T-cell (primary cell): ENCODE measurements around the gene VPS13D. TPM values are rescaled to one million over a fixed set of nuclear protein-coding genes. Genes with fewer than 3 reads are reported as not detected.
A peak's percentile ranks its signal among the peaks of the same experiment; 100 is the strongest.

Experiments
- ATAC-seq, 4 experiments: fragments of 200-7000 bp in 3 of 4; fragments of 150-1000 bp in 1 of 4; cut with Tn5 transposase; replicated peaks in 1 of 4; 1 replicate in 3 of 4; 2 replicates in 1 of 4; pipeline ENCODE4 v1.10.0; 2021; ENCODE audit warnings: moderate library complexity in 3 of 4, mild to moderate bottlenecking in 2 of 4, moderate number of reproducible peaks in 1 of 4
- CTCF ChIA-PET, 2 donors: fragments of 300-600 bp; sonication (Branson Sonifier 250); formaldehyde crosslinking; loops; one replicate each; lab custom pipeline; 2022; ENCODE audit warnings: antibody characterized with exemption in 2 of 2; lab: Charles Lee
- POLR2A ChIA-PET, 2 donors: fragments of 300-600 bp; sonication (Branson Sonifier 250); formaldehyde crosslinking; loops; one replicate each; lab custom pipeline; 2022; ENCODE audit warnings: antibody characterized with exemption in 2 of 2; lab: Charles Lee
- DNase-seq, 35 experiments: peaks; one replicate each; pipeline versions ENCODE4 v3.0.0 to v3.0.0-alpha.2; 2013 to 2023
- H3K27ac ChIP-seq: one replicate; pipeline ENCODE4 v1.5.1; 2013; ENCODE audit warnings: low read length
- H3K27me3 ChIP-seq, 2 experiments: replicated peaks in 1 of 2; 1 replicate in 1 of 2; 2 replicates in 1 of 2; pipeline versions ENCODE4 v1.6.1 to v1.7.0; 2013; ENCODE audit warnings: low read length in 1 of 2, mixed read lengths in 1 of 2; ENCODE audit not compliant: control insufficient read depth in 2 of 2, insufficient read depth in 2 of 2; ENCODE audit errors: extremely low read depth in 1 of 2
- H3K36me3 ChIP-seq, 2 donors: 1 replicate in 1 of 2; 2 replicates in 1 of 2; pipeline versions ENCODE4 v1.6.1 to v1.7.0; 2013; ENCODE audit warnings: low read length in 1 of 2; ENCODE audit not compliant: control insufficient read depth in 2 of 2, insufficient read depth in 1 of 2; ENCODE audit errors: extremely low read depth in 1 of 2
- H3K4me1 ChIP-seq, 2 experiments: 1 replicate in 1 of 2; 2 replicates in 1 of 2; pipeline versions ENCODE4 v1.6.1 to v1.7.0; 2013; ENCODE audit warnings: low read length in 2 of 2, mixed read lengths in 1 of 2; ENCODE audit not compliant: insufficient read depth in 2 of 2, control insufficient read depth in 1 of 2; ENCODE audit errors: extremely low read depth in 1 of 2
- H3K4me3 ChIP-seq, 2 donors: 1 replicate in 1 of 2; 2 replicates in 1 of 2; pipeline versions ENCODE4 v1.5.1 to v1.7.0; 2013; ENCODE audit warnings: mild to moderate bottlenecking in 2 of 2, low read length in 1 of 2, moderate library complexity in 1 of 2; ENCODE audit not compliant: control insufficient read depth in 1 of 2; ENCODE audit errors: extremely low read depth in 1 of 2
- H3K9me3 ChIP-seq: 2 replicates; pipeline ENCODE4 v1.7.0; 2013
- H3K27ac Mint-ChIP-seq, 2 donors: one replicate each; pipeline ENCODE4 v1.8.0; 2020 to 2021; ENCODE audit warnings: mild to moderate bottlenecking in 2 of 2, mixed read lengths in 2 of 2
- H3K27me3 Mint-ChIP-seq, 2 donors: one replicate each; pipeline ENCODE4 v1.8.0; 2021 to 2022; ENCODE audit warnings: mixed read lengths in 2 of 2
- H3K36me3 Mint-ChIP-seq: one replicate; pipeline ENCODE4 v1.8.0; 2021; ENCODE audit warnings: mixed read lengths
- H3K4me1 Mint-ChIP-seq, 3 donors: one replicate each; pipeline ENCODE4 v1.8.0; 2020 to 2022; ENCODE audit warnings: mixed read lengths in 3 of 3, mild to moderate bottlenecking in 1 of 3
- H3K4me3 Mint-ChIP-seq, 3 donors: one replicate each; pipeline ENCODE4 v1.8.0; 2020 to 2022; ENCODE audit warnings: mild to moderate bottlenecking in 3 of 3, mixed read lengths in 3 of 3, moderate library complexity in 3 of 3
- H3K9me3 Mint-ChIP-seq, 3 donors: one replicate each; pipeline ENCODE4 v1.8.0; 2020 to 2022; ENCODE audit warnings: mixed read lengths in 3 of 3
- WGBS: methylation state at CpG from one replicate; pipeline ENCODE4 v1.1.5; 2013; ENCODE audit warnings: missing lambda C conversion rate; ENCODE audit not compliant: insufficient coverage; 5-methylcytosine and 5-hydroxymethylcytosine counted together
- total RNA-seq, 35 experiments: library from RNA in 6 of 35; stranded (reverse) in 6 of 35; fragments of 120-200 nt in 1 of 35; gene quantifications; one replicate each; pipeline versions ENCODE4 v1.2.1 to v1.2.4 and lab custom pipeline; 2013 to 2026

The VPS13D gene
- total RNA-seq, 5 donors from 2014 or later (not counting 1 experiment from before 2014, with no cell fraction given): 73.5 to 85.9 (median 75.8) TPM

DNA sequence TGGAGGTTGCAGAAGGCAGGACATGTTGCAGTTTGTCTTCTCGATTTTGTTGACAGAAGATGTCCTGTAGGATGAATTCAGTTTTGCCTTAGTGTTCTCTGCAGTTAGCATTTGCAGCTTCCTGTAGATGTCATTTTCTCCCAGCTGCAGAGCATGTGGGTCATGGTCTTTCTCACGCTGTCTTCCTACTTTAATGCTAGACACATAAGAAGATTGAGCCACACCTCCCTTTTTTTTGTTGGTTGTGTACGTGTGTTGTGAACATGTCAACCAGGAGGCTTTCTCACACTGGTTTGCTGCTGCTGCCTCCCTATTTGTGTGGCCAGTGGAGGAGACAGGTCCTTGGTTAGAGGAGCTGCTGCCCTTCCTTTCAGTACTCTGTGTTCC is 110.7 kb downstream of the VPS13D start:
- H3K4me3 ChIP-seq: no peak overlapping the region
- H3K36me3 ChIP-seq: peaks cover 2 to 44% of the 10 kb centered on the region in 2 donors
- WGBS: 14% methylated on average over 1 of the region's 3 CpGs
- H3K4me1 ChIP-seq: peaks cover 23 to 34% of the 10 kb centered on the region in 2 experiments
- Mint-ChIP-seq H3K9me3 (no peaks in the 10 kb centered on the region), H3K27me3 (no peaks in the 10 kb centered on the region), H3K27ac (peak overlapping the region; percentile 51 to 76), H3K36me3 (peaks cover 39% of the 10 kb centered on the region), H3K4me1 (peaks cover 53 to 57% (median 56%) of the 10 kb centered on the region in 3 donors), H3K4me3 (no peak overlapping the region)
- no peaks in the 10 kb centered on the region for H3K27me3 ChIP-seq
- ChIA-PET CTCF (no interaction called here), POLR2A (interaction anchor here in 1 of 2 donors (0.5 kb wide), 1 partner anchor 267 kb away, joined by 4 read pairs; no protein-coding TSS in a partner anchor)
- H3K27ac ChIP-seq: no peak overlapping the region
- no peak for ATAC-seq
- H3K9me3 ChIP-seq: no peaks in the 10 kb centered on the region
- DNase-seq: peak in 1 of 35 experiments; percentile 7

DNA sequence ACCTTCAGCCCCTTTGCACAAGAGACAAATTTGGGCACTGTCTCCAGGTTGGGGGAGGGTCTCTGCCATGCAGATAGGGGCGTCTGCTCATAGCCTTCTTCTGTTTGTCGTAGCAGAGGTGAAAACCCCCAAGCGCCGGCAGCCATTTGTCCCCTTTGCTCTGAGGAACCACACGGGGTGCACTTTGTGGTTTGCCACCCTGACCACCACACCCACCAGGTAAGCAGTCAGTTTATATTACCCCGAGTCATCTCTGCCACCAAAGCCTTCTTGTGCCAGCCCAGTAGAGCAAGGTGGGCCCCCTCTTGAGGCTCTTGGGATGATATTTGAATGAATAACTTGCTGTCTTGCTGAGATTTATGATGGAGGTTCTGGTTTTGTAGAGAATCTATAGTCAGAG is 111.8 kb downstream of the VPS13D start:
- Mint-ChIP-seq H3K9me3 (no peaks in the 10 kb centered on the region), H3K36me3 (peaks cover 37% of the 10 kb centered on the region), H3K27ac (peak overlapping the region; percentile 48 to 67), H3K4me1 (peaks cover 64 to 68% (median 67%) of the 10 kb centered on the region in 3 donors), H3K4me3 (no peak overlapping the region), H3K27me3 (no peaks in the 10 kb centered on the region)
- DNase-seq (peak in 3 of 35 experiments; percentile 6 to 17 (median 8)), ATAC-seq (no peak)
- 45% methylated on average over 4 of the region's 6 CpGs for WGBS
- ChIA-PET CTCF (no interaction called here), POLR2A (no interaction called here)
- Histone ChIP-seq H3K27ac (no peak overlapping the region), H3K4me1 (peaks cover 28 to 42% of the 10 kb centered on the region in 2 experiments), H3K36me3 (peaks cover 2 to 37% of the 10 kb centered on the region in 2 donors), H3K4me3 (no peak overlapping the region), H3K27me3 (no peaks in the 10 kb centered on the region), H3K9me3 (no peaks in the 10 kb centered on the region)

DNA sequence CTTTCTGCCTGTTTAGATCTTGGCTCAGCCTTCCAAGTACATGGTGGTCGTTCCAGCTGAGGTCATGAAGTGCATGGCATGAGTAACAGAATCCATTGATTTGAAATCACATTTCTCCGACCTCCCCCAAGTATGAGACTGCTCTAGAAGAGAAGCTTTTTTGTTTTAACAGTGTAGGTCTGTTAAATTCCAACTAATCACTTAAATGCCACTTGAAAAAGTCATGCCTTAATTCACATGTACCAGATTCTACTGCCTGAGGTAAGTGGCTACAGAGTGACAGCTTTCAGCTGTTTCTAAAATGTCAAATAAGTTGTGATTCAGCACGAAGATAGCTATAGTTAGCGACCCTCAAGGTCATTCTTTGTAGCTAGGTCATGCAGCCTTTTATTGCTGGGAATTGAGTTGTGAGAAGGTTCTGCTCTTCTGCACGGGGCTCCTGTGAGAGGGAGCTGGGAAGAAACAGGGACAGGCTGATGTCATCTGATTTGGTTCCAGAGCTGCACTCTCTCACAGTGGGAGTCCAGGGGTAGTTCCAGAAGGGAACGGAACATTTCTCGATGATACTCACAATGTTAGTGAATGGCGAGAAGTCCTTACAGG is 112.7 kb downstream of the VPS13D start:
- peaks cover 34% of the 10 kb centered on the region for H3K36me3 Mint-ChIP-seq
- ChIA-PET POLR2A (no interaction called here), CTCF (interaction anchor here in 1 of 2 donors (0.6 to 1.0 kb wide), 2 partner anchors 114 to 276 kb away, joined by 3 read pairs; no protein-coding TSS in a partner anchor)
- WGBS: 94% methylated on average over 5 of the region's 8 CpGs
- DNase-seq (no peak), ATAC-seq (no peak)
- peak overlapping the region; percentile 48 to 82 for H3K27ac Mint-ChIP-seq
- no peak overlapping the region for H3K4me3 Mint-ChIP-seq
- H3K27me3 ChIP-seq: no peaks in the 10 kb centered on the region
- no peak overlapping the region for H3K27ac ChIP-seq
- peaks cover 28 to 42% of the 10 kb centered on the region in 2 experiments for H3K4me1 ChIP-seq
- H3K36me3 ChIP-seq: peaks cover 2 to 38% of the 10 kb centered on the region in 2 donors
- H3K27me3 Mint-ChIP-seq: no peaks in the 10 kb centered on the region
- no peaks in the 10 kb centered on the region for H3K9me3 Mint-ChIP-seq
- H3K4me3 ChIP-seq: no peak overlapping the region
- peaks cover 65 to 70% (median 70%) of the 10 kb centered on the region in 3 donors for H3K4me1 Mint-ChIP-seq
- no peaks in the 10 kb centered on the region for H3K9me3 ChIP-seq

DNA sequence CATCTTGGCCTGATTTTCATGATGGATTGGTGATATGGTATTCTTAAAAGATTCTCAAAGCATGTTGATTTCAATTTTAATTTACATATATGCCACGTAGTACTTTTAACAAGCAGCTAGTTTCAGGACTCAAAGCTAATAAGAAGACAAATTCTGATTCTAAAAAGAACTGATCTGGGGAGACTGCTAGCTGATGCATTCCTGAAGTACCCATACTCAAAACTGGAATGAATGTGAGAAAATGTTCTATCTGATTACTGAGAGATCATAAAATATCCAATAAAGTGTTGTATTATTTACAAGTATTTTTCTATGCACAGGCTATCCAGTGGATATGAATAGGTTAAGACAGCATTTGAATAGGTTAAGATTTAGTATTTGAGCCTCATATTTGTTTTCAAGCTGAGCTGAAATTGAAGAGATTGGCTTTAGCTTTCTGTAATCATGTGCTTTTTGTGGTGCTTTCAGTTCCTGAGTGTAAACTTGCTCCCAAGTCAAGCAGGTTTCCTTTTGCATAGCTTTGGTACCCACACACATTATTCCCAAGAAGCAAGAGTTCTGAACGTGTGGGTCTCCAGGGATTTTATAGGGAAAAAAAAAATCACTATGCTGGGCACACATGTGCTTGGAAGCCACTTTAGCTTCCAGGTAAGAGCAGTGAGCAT is 114.1 kb downstream of the VPS13D start:
- H3K4me3 Mint-ChIP-seq: peak overlapping the region in 1 of 3 donors; percentile 68
- no peaks in the 10 kb centered on the region for H3K9me3 Mint-ChIP-seq
- WGBS: no CpG with 5 or more reads among the region's 2 CpGs
- no peak for DNase-seq
- peaks cover 35% of the 10 kb centered on the region for H3K36me3 Mint-ChIP-seq
- H3K27ac ChIP-seq: peak overlapping the region; percentile 64
- peaks cover 65 to 71% (median 70%) of the 10 kb centered on the region in 3 donors for H3K4me1 Mint-ChIP-seq
- ChIA-PET CTCF (interaction anchor here in 1 of 2 donors (1.0 kb wide), 1 partner anchor 315 kb away, joined by 3 read pairs; no protein-coding TSS in a partner anchor), POLR2A (interaction anchor here (0.5 to 0.8 kb wide), 2 partner anchors 37 to 53 kb away, joined by 3 read pairs; no protein-coding TSS in a partner anchor)
- no peaks in the 10 kb centered on the region for H3K27me3 Mint-ChIP-seq
- peaks cover 28 to 42% of the 10 kb centered on the region in 2 experiments for H3K4me1 ChIP-seq
- ATAC-seq: no peak
- H3K9me3 ChIP-seq: no peaks in the 10 kb centered on the region
- peaks cover 2 to 37% of the 10 kb centered on the region in 2 donors for H3K36me3 ChIP-seq
- H3K27me3 ChIP-seq: no peaks in the 10 kb centered on the region
- H3K4me3 ChIP-seq: no peak overlapping the region
- H3K27ac Mint-ChIP-seq: peak overlapping the region; percentile 50 to 98

DNA sequence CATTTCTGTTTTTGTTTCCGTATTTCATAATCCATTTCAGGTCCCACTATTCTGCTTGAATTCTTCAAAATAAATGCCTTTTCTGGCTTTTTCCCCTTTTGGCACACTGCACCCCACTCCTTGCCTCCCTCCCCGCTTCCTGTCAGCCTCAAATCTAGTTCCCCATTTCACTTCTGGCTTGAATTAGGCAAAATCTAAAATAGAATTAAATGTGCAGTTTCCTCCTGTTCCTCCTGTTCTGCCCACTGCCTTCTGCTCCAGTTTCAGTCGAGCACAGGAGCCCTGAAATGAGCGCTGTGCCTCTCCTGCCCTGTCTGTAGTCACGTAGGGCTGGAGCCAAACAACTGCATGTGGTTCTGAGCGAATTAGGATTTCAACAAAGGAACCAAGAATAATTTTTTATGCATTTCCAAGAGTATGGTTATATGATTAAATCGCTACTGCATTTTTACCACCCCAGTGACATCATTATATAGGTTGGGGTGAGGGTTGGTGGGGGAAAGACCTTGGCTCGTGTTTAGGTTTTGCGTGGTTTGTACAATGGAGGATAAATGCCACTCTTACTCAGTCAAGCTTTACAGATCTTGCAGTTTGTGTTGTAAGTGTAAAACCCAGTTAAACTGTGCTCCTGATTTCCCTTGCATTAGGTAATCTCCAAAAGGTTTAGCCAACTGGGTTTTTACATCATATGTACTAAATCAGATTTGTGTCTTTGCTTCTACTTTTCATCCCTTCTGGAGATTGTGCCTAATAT is 114.9 kb downstream of the VPS13D start:
- ChIA-PET POLR2A (no interaction called here), CTCF (interaction anchor here in 1 of 2 donors (1.0 kb wide), 1 partner anchor 265 kb away, joined by 3 read pairs; no protein-coding TSS in a partner anchor)
- ATAC-seq (peak; percentile 41 to 56 (median 49)), DNase-seq (peak in 4 of 35 experiments; percentile 6 to 21 (median 12))
- H3K4me3 Mint-ChIP-seq: peak overlapping the region; percentile 66 to 73 (median 68)
- H3K27me3 ChIP-seq: no peaks in the 10 kb centered on the region
- peaks cover 28 to 39% of the 10 kb centered on the region in 2 experiments for H3K4me1 ChIP-seq
- no peaks in the 10 kb centered on the region for H3K27me3 Mint-ChIP-seq
- H3K27ac Mint-ChIP-seq: peak overlapping the region; percentile 98
- H3K4me1 Mint-ChIP-seq: peaks cover 62 to 64% (median 63%) of the 10 kb centered on the region in 3 donors
- H3K9me3 ChIP-seq: peaks cover 2% of the 10 kb centered on the region
- WGBS: 64% methylated on average over 1 of the region's 9 CpGs
- peak overlapping the region in 1 of 2 donors; percentile 23 for H3K4me3 ChIP-seq
- no peaks in the 10 kb centered on the region for H3K9me3 Mint-ChIP-seq
- H3K36me3 ChIP-seq: peaks cover 2 to 36% of the 10 kb centered on the region in 2 donors
- peaks cover 43% of the 10 kb centered on the region for H3K36me3 Mint-ChIP-seq
- H3K27ac ChIP-seq: peak overlapping the region; percentile 64
